Measurements from ENCODE around the gene NID1.

DNA sequence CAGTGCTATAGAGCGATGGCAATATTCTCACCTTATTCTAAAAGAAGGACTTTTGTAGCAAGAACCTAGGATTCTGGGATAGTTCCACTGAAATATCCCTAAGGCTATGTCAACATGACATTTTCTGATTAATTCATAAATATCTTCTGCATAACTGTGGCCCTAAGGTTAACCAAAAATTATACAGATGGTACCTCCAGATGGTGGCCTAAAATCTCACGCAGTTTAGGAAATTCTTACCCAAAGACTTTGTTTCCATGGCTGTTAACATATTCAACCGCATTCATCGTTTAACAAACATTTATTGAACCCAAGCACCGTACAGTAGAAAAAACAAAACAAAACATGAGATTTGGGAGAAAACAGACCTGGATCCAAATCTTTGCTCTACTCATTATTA is 19.1 kb downstream of the NID1 start:
- TF ChIP-seq, protein P1, sequence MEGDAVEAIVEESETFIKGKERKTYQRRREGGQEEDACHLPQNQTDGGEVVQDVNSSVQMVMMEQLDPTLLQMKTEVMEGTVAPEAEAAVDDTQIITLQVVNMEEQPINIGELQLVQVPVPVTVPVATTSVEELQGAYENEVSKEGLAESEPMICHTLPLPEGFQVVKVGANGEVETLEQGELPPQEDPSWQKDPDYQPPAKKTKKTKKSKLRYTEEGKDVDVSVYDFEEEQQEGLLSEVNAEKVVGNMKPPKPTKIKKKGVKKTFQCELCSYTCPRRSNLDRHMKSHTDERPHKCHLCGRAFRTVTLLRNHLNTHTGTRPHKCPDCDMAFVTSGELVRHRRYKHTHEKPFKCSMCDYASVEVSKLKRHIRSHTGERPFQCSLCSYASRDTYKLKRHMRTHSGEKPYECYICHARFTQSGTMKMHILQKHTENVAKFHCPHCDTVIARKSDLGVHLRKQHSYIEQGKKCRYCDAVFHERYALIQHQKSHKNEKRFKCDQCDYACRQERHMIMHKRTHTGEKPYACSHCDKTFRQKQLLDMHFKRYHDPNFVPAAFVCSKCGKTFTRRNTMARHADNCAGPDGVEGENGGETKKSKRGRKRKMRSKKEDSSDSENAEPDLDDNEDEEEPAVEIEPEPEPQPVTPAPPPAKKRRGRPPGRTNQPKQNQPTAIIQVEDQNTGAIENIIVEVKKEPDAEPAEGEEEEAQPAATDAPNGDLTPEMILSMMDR (IDR thresholded peaks at IDR 0.05), result no peak
- TF ChIP-seq POLR2A (IDR thresholded peaks at IDR 0.05), result no peak
